ENCODE measurements around the gene THEMIS. TPM values are rescaled to one million over a fixed set of nuclear protein-coding genes. Genes with fewer than 3 reads are reported as not detected.

THEMIS gene, protein sequence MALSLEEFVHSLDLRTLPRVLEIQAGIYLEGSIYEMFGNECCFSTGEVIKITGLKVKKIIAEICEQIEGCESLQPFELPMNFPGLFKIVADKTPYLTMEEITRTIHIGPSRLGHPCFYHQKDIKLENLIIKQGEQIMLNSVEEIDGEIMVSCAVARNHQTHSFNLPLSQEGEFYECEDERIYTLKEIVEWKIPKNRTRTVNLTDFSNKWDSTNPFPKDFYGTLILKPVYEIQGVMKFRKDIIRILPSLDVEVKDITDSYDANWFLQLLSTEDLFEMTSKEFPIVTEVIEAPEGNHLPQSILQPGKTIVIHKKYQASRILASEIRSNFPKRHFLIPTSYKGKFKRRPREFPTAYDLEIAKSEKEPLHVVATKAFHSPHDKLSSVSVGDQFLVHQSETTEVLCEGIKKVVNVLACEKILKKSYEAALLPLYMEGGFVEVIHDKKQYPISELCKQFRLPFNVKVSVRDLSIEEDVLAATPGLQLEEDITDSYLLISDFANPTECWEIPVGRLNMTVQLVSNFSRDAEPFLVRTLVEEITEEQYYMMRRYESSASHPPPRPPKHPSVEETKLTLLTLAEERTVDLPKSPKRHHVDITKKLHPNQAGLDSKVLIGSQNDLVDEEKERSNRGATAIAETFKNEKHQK
- total RNA-seq = 1 to 10 TPM; 1.1 to 6.0 (median 3.9) TPM

DNA sequence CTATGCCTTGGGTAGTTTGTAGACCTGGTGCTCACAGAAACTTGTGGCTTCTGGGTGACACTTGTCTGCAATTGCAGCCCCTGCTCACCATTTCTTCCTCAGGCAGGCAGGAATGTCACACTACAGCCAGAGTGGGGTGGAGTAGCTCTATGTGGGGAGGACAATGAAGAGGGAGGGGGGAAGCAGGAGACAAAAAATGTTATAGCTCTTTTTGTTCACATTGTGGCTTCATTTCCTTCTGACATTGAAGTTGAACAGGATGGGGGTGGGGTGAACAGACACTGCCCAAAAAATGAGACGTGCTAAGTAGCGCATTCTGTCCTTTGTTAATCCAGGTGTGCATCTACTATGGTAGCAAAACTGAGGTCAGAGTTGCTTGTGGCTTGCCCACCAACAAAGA lies at the start of gene THEMIS:
THEMIS (minus strand) TSS at position 124 of the 400 bp plus-strand sequence. CDS start 126 bp downstream, outside the sequence.
- 69 to 76% methylated on average over 2 of the region's 2 CpGs for WGBS, 2 donors (ENCODE audit: low coverage in 1 of 2)
- H3K36me3 ChIP-seq = no peaks in the 10 kb centered on the region
- no peaks in the 10 kb centered on the region for H3K27me3 ChIP-seq
- intact Hi-C loops (cut with DNase I; ENCODE audit: low total_unique reads) = no loop called here
- H3K9me3 ChIP-seq = no peaks in the 10 kb centered on the region
- peak; percentile 10 for DNase-seq
- peak within 1 kb of the TSS in 2 of 4 donors; percentile 4 to 18 for H3K27ac ChIP-seq
- peak within 1 kb of the TSS in 1 of 4 donors; percentile 2 for H3K4me3 ChIP-seq
- TF ChIP-seq POLR2AphosphoS5 (IDR thresholded peaks at IDR 0.05) (no peak), EP300 (IDR thresholded peaks at IDR 0.05; ENCODE audit: low read depth) (no peak), POLR2A (IDR thresholded peaks at IDR 0.05) (no peak)
- TF ChIP-seq, protein P1, sequence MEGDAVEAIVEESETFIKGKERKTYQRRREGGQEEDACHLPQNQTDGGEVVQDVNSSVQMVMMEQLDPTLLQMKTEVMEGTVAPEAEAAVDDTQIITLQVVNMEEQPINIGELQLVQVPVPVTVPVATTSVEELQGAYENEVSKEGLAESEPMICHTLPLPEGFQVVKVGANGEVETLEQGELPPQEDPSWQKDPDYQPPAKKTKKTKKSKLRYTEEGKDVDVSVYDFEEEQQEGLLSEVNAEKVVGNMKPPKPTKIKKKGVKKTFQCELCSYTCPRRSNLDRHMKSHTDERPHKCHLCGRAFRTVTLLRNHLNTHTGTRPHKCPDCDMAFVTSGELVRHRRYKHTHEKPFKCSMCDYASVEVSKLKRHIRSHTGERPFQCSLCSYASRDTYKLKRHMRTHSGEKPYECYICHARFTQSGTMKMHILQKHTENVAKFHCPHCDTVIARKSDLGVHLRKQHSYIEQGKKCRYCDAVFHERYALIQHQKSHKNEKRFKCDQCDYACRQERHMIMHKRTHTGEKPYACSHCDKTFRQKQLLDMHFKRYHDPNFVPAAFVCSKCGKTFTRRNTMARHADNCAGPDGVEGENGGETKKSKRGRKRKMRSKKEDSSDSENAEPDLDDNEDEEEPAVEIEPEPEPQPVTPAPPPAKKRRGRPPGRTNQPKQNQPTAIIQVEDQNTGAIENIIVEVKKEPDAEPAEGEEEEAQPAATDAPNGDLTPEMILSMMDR (IDR thresholded peaks at IDR 0.05) = no peak
- no peaks in the 10 kb centered on the region for H3K4me1 ChIP-seq
- in situ Hi-C loops (cut with MboI; ENCODE audit: low pct_ligation_motif_present in 1 of 4, low pct_unique_long_range_greater_than_20kb in 1 of 4, low sequenced_read_pairs in 3 of 4) = no loop called here

DNA sequence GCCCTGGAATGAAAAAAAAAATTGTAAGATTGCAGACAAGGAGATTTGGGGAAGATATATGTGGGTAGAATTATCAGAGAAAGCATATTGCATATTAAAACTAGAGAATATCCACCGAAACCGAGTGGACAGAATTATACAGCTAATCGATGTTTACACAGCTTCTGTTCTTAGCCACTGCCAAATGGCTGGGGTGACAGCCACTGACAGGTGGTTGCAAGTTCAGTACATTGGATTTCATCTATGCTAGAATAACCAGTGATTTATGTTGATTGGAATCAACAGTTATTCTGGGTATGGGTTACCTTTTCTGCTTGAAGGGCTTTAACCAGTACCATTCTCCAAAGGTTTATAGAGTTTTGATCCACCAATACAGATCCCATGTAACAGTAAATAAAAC lies 48.4 kb upstream of the THEMIS start:
- no peak for DNase-seq
- H3K9me3 ChIP-seq = no peaks in the 10 kb centered on the region
- H3K4me3 ChIP-seq = no peak overlapping the region
- in situ Hi-C loops (cut with MboI; ENCODE audit: low pct_ligation_motif_present in 1 of 4, low pct_unique_long_range_greater_than_20kb in 1 of 4, low sequenced_read_pairs in 3 of 4) = no loop called here
- no peaks in the 10 kb centered on the region for H3K4me1 ChIP-seq
- H3K27me3 ChIP-seq = no peaks in the 10 kb centered on the region
- 80 to 94% methylated on average over 2 to 3 of the region's 3 CpGs for WGBS, 2 donors (ENCODE audit: low coverage in 1 of 2)
- no peak for TF ChIP-seq POLR2AphosphoS5 (IDR thresholded peaks at IDR 0.05)
- no peak for TF ChIP-seq POLR2A (IDR thresholded peaks at IDR 0.05)
- TF ChIP-seq, protein P1 (IDR thresholded peaks at IDR 0.05) = no peak
- no peak for TF ChIP-seq EP300 (IDR thresholded peaks at IDR 0.05; ENCODE audit: low read depth)
- H3K27ac ChIP-seq = no peak overlapping the region
- no peaks in the 10 kb centered on the region for H3K36me3 ChIP-seq
- intact Hi-C loops (cut with DNase I; ENCODE audit: low total_unique reads) = no loop called here

DNA sequence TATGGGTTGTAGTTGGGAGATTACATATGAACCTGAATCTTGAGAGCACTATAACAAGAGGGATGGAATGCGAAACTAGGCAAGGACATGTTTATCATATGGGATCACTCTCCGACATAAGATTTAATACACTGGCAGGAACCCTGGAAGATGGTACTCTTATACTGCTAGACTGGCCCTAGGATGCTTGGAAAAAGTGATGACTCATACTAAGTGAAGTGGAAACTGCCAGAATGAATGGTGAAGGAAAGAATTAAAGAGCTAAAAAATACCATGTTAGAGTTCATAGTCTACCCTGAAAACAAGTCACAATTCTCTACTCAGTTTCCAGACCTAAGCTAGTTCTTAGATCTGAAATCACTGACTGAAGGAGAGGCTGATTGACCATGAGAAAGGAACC lies 45.5 kb upstream of the THEMIS start:
- WGBS, 2 donors (ENCODE audit: low coverage in 1 of 2) = 80 to 93% methylated on average over 2 of the region's 2 CpGs
- Histone ChIP-seq H3K27ac (no peak overlapping the region), H3K27me3 (no peaks in the 10 kb centered on the region), H3K9me3 (no peaks in the 10 kb centered on the region), H3K4me1 (no peaks in the 10 kb centered on the region), H3K36me3 (no peaks in the 10 kb centered on the region), H3K4me3 (no peak overlapping the region)
- TF ChIP-seq POLR2AphosphoS5 (IDR thresholded peaks at IDR 0.05) (no peak), POLR2A (IDR thresholded peaks at IDR 0.05) (no peak)
- TF ChIP-seq, protein P1 (IDR thresholded peaks at IDR 0.05) = no peak
- in situ Hi-C loops (cut with MboI; ENCODE audit: low pct_ligation_motif_present in 1 of 4, low pct_unique_long_range_greater_than_20kb in 1 of 4, low sequenced_read_pairs in 3 of 4) = no loop called here
- intact Hi-C loops (cut with DNase I; ENCODE audit: low total_unique reads) = no loop called here
- DNase-seq = no peak

DNA sequence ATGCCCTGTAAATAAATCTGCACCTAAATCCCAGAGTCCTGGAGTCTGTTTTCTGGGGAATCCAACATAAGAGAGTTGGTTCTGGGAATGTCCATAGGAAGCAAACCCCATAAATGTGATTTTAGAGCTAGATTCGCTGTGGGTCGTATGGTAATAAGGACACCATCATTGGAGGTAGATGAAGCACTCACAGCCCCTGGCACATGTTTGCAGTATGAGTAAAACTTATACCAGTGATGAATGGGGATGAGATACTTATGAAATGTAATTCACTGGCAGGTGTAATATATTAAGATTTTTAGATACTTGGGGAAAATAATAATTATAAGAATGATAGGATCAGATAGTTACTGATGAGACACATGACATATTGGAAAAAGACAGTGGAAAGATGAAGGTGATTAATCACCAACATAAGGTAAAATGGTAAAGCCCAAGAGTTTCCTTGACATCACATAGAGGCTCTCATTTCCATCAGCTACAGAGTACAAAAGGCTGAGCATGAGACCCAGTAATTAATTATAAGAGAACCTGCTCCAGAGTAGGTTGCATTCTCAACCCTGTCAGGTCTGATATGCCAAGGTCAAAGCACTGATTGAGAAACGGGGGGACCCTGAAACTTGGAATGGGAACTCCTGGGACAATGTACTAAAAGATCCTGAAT lies 44.7 kb upstream of the THEMIS start:
- no peak for DNase-seq
- intact Hi-C loops (cut with DNase I; ENCODE audit: low total_unique reads) (no loop called here), in situ Hi-C loops (cut with MboI; ENCODE audit: low pct_ligation_motif_present in 1 of 4, low pct_unique_long_range_greater_than_20kb in 1 of 4, low sequenced_read_pairs in 3 of 4) (no loop called here)
- no peaks in the 10 kb centered on the region for H3K27me3 ChIP-seq
- H3K4me3 ChIP-seq = no peak overlapping the region
- H3K4me1 ChIP-seq = no peaks in the 10 kb centered on the region
- TF ChIP-seq POLR2AphosphoS5 (IDR thresholded peaks at IDR 0.05) = no peak
- TF ChIP-seq, protein P1 (IDR thresholded peaks at IDR 0.05) = no peak
- no peak for TF ChIP-seq EP300 (IDR thresholded peaks at IDR 0.05; ENCODE audit: low read depth)
- no peak for TF ChIP-seq POLR2A (IDR thresholded peaks at IDR 0.05)
- H3K9me3 ChIP-seq = no peaks in the 10 kb centered on the region
- no peak overlapping the region for H3K27ac ChIP-seq
- WGBS, 2 donors (ENCODE audit: low coverage in 1 of 2) = 85 to 88% methylated on average over 3 of the region's 3 CpGs
- no peaks in the 10 kb centered on the region for H3K36me3 ChIP-seq
